Endodermal cell (in vitro differentiated cells): Measurements from ENCODE around the gene ALAD. TPM values are rescaled to one million over a fixed set of nuclear protein-coding genes. Genes with fewer than 3 reads are reported as not detected.

Experiments used
- DNase-seq: peaks from one replicate; pipeline ENCODE4 v3.0.0-alpha.2; 2017
- H3K27ac ChIP-seq: 2 replicates; pipeline ENCODE4 v1.5.1; 2013; ENCODE audit warnings: mild to moderate bottlenecking, low read depth, low read length, moderate library complexity
- H3K27me3 ChIP-seq: 2 replicates; pipeline ENCODE4 v1.6.1; 2013; ENCODE audit warnings: mild to moderate bottlenecking, low read length, moderate library complexity; ENCODE audit not compliant: insufficient read depth, control insufficient read depth, poor library complexity, severe bottlenecking
- H3K36me3 ChIP-seq: 2 replicates; pipeline ENCODE4 v1.7.0; 2013; ENCODE audit warnings: mild to moderate bottlenecking, low read length, moderate library complexity; ENCODE audit not compliant: control insufficient read depth, insufficient read depth
- H3K4me1 ChIP-seq: one replicate; pipeline ENCODE4 v1.7.0; 2013; ENCODE audit warnings: low read length; ENCODE audit not compliant: control insufficient read depth, insufficient read depth
- H3K4me3 ChIP-seq: 2 replicates; pipeline ENCODE4 v1.5.1; 2013; ENCODE audit warnings: mild to moderate bottlenecking, low read length, moderate library complexity
- H3K9ac ChIP-seq: 2 replicates; pipeline ENCODE4 v1.6.1; 2013; ENCODE audit warnings: mild to moderate bottlenecking, low read length, moderate library complexity; ENCODE audit not compliant: poor library complexity, severe bottlenecking; ENCODE audit errors: extremely low read depth
- H3K9me3 ChIP-seq: 2 replicates; pipeline ENCODE4 v1.6.1; 2013; ENCODE audit warnings: mild to moderate bottlenecking, low read length, moderate library complexity; ENCODE audit not compliant: control insufficient read depth
- H3K27ac Mint-ChIP-seq: 2 replicates; pipeline ENCODE4 v1.8.0; 2020; ENCODE audit warnings: mixed read lengths
- H3K27me3 Mint-ChIP-seq: 2 replicates; pipeline ENCODE4 v1.8.0; 2021; ENCODE audit warnings: mild to moderate bottlenecking, mixed read lengths; ENCODE audit not compliant: insufficient read depth
- H3K36me3 Mint-ChIP-seq: 2 replicates; pipeline ENCODE4 v1.8.0; 2020; ENCODE audit warnings: low read depth, mixed read lengths
- H3K4me1 Mint-ChIP-seq: 2 replicates; pipeline ENCODE4 v1.8.0; 2020; ENCODE audit warnings: mixed read lengths
- H3K4me3 Mint-ChIP-seq: 2 replicates; pipeline ENCODE4 v1.8.0; 2020; ENCODE audit warnings: mild to moderate bottlenecking, moderate library complexity, mixed read lengths
- H3K9me3 Mint-ChIP-seq: 2 replicates; pipeline ENCODE4 v1.8.0; 2020; ENCODE audit warnings: mild to moderate bottlenecking, mixed read lengths
- WGBS, 2 experiments: methylation state at CpG; one replicate each; pipeline versions ENCODE4 v1.1.5 to v1.1.7; 2013; ENCODE audit warnings: missing lambda C conversion rate in 2 of 2, mixed read lengths in 1 of 2; ENCODE audit not compliant: insufficient coverage in 1 of 2, insufficient read length in 1 of 2; 5-methylcytosine and 5-hydroxymethylcytosine counted together
- total RNA-seq, 2 donors: library from RNA; stranded (reverse); fragmentation: NEBNext Ultra II Directional in 1 of 2; extraction: Animal tissue kit (Norgen Biotek cat#: 25700) in 1 of 2; gene quantifications; 2 replicates in 1 of 2; 3 replicates in 1 of 2; pipeline ENCODE4 v1.2.1, GENCODE V29; 2021
- TF ChIP-seq, protein P1 (sequence below): fragments of 200-600 bp; sonication (generic); conservative IDR thresholded peaks from 2 replicates; pipeline ENCODE4 v1.5.0; 2021; ENCODE audit warnings: antibody characterized with exemption, mild to moderate bottlenecking

The ALAD gene
- total RNA-seq, 2 donors from 2014 or later, result 40.4 to 51.9 TPM

DNA sequence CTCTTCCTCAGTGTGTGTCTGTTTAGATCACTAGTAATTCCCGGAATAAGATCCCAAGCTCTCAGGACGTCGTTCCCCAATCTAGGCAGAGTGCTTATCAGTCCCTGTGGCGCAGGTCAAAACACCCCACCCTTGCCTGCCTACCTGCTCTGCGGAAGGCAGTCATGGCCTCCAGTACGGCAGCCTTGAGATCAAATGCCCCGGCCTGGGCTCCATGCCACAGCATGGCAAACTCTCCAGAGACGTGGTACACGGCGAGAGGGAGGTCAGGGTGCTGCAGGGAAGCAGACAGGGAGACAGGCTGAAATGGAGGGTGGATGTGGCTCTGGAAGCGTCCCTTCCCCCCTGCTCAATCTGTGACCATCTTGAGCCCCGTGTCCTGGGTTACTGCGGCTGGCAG, 12.3 kb downstream of the ALAD start:
- no peaks in the 10 kb centered on the region for H3K4me1 ChIP-seq
- H3K4me1 Mint-ChIP-seq, result no peaks in the 10 kb centered on the region
- H3K27ac Mint-ChIP-seq, result no peak overlapping the region
- TF ChIP-seq, protein P1, sequence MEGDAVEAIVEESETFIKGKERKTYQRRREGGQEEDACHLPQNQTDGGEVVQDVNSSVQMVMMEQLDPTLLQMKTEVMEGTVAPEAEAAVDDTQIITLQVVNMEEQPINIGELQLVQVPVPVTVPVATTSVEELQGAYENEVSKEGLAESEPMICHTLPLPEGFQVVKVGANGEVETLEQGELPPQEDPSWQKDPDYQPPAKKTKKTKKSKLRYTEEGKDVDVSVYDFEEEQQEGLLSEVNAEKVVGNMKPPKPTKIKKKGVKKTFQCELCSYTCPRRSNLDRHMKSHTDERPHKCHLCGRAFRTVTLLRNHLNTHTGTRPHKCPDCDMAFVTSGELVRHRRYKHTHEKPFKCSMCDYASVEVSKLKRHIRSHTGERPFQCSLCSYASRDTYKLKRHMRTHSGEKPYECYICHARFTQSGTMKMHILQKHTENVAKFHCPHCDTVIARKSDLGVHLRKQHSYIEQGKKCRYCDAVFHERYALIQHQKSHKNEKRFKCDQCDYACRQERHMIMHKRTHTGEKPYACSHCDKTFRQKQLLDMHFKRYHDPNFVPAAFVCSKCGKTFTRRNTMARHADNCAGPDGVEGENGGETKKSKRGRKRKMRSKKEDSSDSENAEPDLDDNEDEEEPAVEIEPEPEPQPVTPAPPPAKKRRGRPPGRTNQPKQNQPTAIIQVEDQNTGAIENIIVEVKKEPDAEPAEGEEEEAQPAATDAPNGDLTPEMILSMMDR, result no peak
- H3K27me3 Mint-ChIP-seq, result no peaks in the 10 kb centered on the region
- DNase-seq, result no peak
- H3K4me3 ChIP-seq, result no peak overlapping the region
- peaks cover 74% of the 10 kb centered on the region for H3K36me3 ChIP-seq
- peaks cover 60% of the 10 kb centered on the region for H3K36me3 Mint-ChIP-seq
- no peak overlapping the region for H3K27ac ChIP-seq
- H3K9me3 Mint-ChIP-seq, result no peaks in the 10 kb centered on the region
- H3K9me3 ChIP-seq, result no peaks in the 10 kb centered on the region
- H3K4me3 Mint-ChIP-seq, result no peak overlapping the region
- H3K27me3 ChIP-seq, result no peaks in the 10 kb centered on the region
- WGBS, 2 experiments, result 92 to 100% methylated on average over 10 to 13 of the region's 13 CpGs
- H3K9ac ChIP-seq, result no peak overlapping the region

- Mint-ChIP-seq H3K4me3 (no peak overlapping the region), H3K4me1 (no peaks in the 10 kb centered on the region), H3K27me3 (no peaks in the 10 kb centered on the region), H3K27ac (no peak overlapping the region), H3K36me3 (peaks cover 50% of the 10 kb centered on the region), H3K9me3 (no peaks in the 10 kb centered on the region)
- Histone ChIP-seq H3K4me3 (no peak overlapping the region), H3K36me3 (peaks cover 63% of the 10 kb centered on the region), H3K9me3 (no peaks in the 10 kb centered on the region), H3K4me1 (no peaks in the 10 kb centered on the region), H3K27ac (no peak overlapping the region), H3K9ac (no peak overlapping the region), H3K27me3 (no peaks in the 10 kb centered on the region)
- no peak for DNase-seq
- TF ChIP-seq, protein P1, result no peak
- 89 to 94% methylated on average over 8 to 9 of the region's 9 CpGs for WGBS, 2 experiments
These were observed 13.4 kb downstream of the ALAD start for GRCh38 chr9:113387560-113388230.

DNA sequence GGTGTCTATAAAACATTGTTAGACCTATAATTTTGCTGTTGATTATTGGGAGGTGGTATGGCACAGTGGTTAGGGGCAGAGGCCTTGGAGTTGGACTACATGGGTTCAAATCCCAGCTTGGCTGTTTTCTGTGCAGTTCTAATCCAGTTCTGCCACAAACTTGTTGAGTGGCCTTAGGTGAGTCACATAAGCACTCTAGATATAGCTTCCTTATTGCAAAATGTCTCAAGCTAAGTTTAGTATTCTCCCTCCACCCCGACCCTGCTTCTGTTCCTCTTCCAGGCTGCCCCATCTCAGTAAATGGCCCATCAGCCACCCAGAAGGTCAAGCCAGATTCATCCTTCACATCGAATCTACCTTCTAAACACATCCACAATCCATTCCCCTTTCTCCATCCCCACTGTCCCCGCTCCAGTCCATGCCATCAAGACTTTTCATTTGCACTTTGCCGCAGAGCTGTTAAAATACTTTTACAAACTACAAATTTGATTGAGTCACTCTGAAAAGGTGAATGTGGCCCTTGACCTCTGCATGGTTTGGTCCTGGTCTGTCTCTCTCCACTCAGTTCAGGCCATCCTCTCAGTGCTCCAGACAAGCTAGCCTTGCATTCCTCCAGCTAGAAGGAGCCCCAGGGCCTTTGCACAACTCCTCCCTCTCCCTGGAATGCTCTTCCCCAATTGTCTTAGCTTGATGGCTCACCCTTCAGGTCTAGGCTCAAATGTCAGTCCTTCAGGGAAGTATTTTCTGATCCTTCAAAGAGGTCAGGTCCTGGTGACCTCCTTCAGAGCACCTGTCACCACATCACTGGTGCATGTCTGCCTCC, 14.3 kb downstream of the ALAD start:
- peaks cover 43% of the 10 kb centered on the region for H3K36me3 Mint-ChIP-seq
- H3K9me3 ChIP-seq, result no peaks in the 10 kb centered on the region
- no peak overlapping the region for H3K27ac Mint-ChIP-seq
- no peak overlapping the region for H3K27ac ChIP-seq
- H3K4me1 Mint-ChIP-seq, result no peaks in the 10 kb centered on the region
- no peak overlapping the region for H3K4me3 Mint-ChIP-seq
- no peaks in the 10 kb centered on the region for H3K9me3 Mint-ChIP-seq
- no peak overlapping the region for H3K9ac ChIP-seq
- TF ChIP-seq, protein P1, result no peak
- peaks cover 54% of the 10 kb centered on the region for H3K36me3 ChIP-seq
- no peaks in the 10 kb centered on the region for H3K27me3 Mint-ChIP-seq
- 95 to 96% methylated on average over 4 of the region's 4 CpGs for WGBS, 2 experiments
- H3K4me3 ChIP-seq, result no peak overlapping the region
- H3K27me3 ChIP-seq, result no peaks in the 10 kb centered on the region
- no peaks in the 10 kb centered on the region for H3K4me1 ChIP-seq
- no peak for DNase-seq
